Stimulated activated CD8-positive, alpha-beta memory T cell treated with anti-CD3 and anti-CD28 coated beads, Interleukin-15, amount 100 ng/mL, for 4 hours (primary cell): Measurements from ENCODE around the gene NUCKS1.
"Not testable (repeated sequence)": the region's sequence is repeated elsewhere in the genome, so short reads cannot be mapped to it uniquely, and the experiment has no call there.

Experiments used
- DNase-seq, 2 donors: peaks; one replicate each; pipeline ENCODE4 v3.0.0-alpha.2; 2020; ENCODE audit warnings: low read depth in 2 of 2

NUCKS1 gene

GRCh38 chr1:205729945-205730610, 19.9 kb downstream of the NUCKS1 start:
- DNase-seq, result no peak

GRCh38 chr1:205726619-205727125, 23.3 kb downstream of the NUCKS1 start:
- DNase-seq, result no peak

GRCh38 chr1:205725514-205725913, 24.5 kb downstream of the NUCKS1 start:
- no peak for DNase-seq

- DNase-seq, result not testable (repeated sequence)
Measured at GRCh38 chr1:205720740-205721139, 29.2 kb downstream of the NUCKS1 start.

- no peak for DNase-seq
Measured at GRCh38 chr1:205719762-205720161, 30.2 kb downstream of the NUCKS1 start.

- DNase-seq, result no peak
Measured at GRCh38 chr1:205719015-205719414, 31.0 kb downstream of the NUCKS1 start.

GRCh38 chr1:205716371-205717132, 33.4 kb downstream of the NUCKS1 start:
- no peak for DNase-seq

- no peak for DNase-seq
Measured at GRCh38 chr1:205715628-205716027, 34.4 kb downstream of the NUCKS1 start.

GRCh38 chr1:205714906-205715246, 35.1 kb downstream of the NUCKS1 start:
- no peak for DNase-seq

GRCh38 chr1:205714190-205714905, 35.6 kb downstream of the NUCKS1 start:
- no peak for DNase-seq

GRCh38 chr1:205711105-205712048, 38.6 kb downstream of the NUCKS1 start:
- DNase-seq, result peak in 1 of 2 donors; percentile 56

- no peak for DNase-seq
Measured at GRCh38 chr1:205710201-205711062, 39.5 kb downstream of the NUCKS1 start.

GRCh38 chr1:205709640-205710039, 40.3 kb downstream of the NUCKS1 start:
- no peak for DNase-seq

- no peak for DNase-seq
Measured at GRCh38 chr1:205709059-205709398, 41.0 kb downstream of the NUCKS1 start.

- no peak for DNase-seq
Measured at GRCh38 chr1:205706601-205707502, 43.1 kb downstream of the NUCKS1 start.

- DNase-seq, result no peak
Measured at GRCh38 chr1:205704903-205705302, 45.1 kb downstream of the NUCKS1 start.

- DNase-seq, result no peak
Measured at GRCh38 chr1:205703072-205703471, 46.9 kb downstream of the NUCKS1 start.

- DNase-seq, result no peak
Measured at GRCh38 chr1:205701891-205702290, 48.1 kb downstream of the NUCKS1 start.

- DNase-seq, result no peak
Measured at GRCh38 chr1:205701420-205701819, 48.6 kb downstream of the NUCKS1 start.
